Stimulated activated CD4-positive, alpha-beta T cell treated with anti-CD3 and anti-CD28 coated beads, Interleukin-12 subunit alpha, Interleukin-12 subunit beta, amount 100 ng/mL, for 24 hours (primary cell): ENCODE results near the gene MAPK10.

Experiments
- DNase-seq, 2 experiments: peaks; one replicate each; pipeline ENCODE4 v3.0.0-alpha.2; 2020; ENCODE audit warnings: low read depth in 2 of 2

The MAPK10 gene

GRCh38 chr4:86278126-86278525, 81.7 kb downstream of the MAPK10 start:
- DNase-seq: no peak

GRCh38 chr4:86274642-86275041, 85.2 kb downstream of the MAPK10 start:
- DNase-seq: no peak

GRCh38 chr4:86272669-86273068, 87.2 kb downstream of the MAPK10 start:
- no peak for DNase-seq

DNA sequence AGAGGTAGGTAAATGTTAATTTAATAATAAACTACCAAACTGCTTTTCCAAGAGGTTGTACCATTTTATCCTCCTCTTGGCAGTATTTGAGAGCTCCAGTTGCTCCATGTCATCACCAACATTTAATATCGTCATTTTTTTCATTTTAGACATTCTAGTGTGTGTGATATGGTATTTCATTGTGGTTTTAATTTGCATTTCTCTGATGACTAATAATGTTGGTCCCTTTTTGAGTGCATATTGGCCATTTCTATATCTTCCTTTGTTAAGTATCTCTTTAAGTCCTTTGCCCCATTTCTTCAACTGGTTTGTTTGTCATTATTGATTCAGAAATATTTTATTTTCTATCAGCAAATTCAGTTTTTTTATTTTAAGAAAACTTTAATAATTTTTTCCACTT, 88.8 kb downstream of the MAPK10 start:
- DNase-seq: no peak

- DNase-seq: no peak
Measured at GRCh38 chr4:86269354-86269753, 90.5 kb downstream of the MAPK10 start.

- no peak for DNase-seq
Measured at GRCh38 chr4:86264241-86264640, 95.6 kb downstream of the MAPK10 start.

DNA sequence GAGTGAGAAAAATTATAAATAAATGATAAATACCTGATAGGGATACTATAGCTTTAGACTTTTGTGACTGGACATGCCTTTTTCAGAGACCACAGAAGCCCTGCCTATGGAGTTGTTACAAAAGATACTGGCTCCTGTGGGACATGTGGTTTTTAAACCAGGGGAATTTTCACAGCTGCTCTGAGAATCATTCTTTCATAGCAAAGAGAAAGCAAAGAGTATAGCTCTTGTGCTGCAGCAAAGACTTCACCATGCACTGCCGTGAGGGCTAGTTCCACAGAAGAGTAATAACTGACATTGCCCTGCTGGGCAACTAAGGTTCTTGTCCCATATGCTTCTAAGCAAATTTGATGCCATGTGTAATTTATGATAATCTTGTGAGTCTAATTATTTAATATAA, 98.2 kb downstream of the MAPK10 start:
- DNase-seq: no peak

DNA sequence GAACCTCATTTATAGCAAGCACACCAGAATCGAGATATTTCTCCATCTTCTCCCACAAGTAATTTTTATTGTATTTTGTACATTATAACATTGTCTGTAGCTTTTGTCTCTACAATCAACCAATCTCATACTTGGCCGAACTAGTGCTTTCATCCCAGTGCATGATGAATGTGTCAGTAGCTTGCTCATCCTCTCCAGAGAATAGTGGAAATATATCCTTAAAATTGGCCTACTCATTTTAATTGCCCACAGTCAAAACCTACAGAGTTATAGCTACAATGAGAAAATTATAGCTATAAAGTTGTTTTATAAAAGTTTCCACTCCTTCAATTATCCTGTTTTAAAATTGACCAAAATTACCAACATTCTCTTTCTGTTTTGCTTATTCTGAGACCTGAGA, 103.8 kb downstream of the MAPK10 start:
- DNase-seq: no peak

- DNase-seq: no peak
Measured at GRCh38 chr4:86250619-86251018, 109.2 kb downstream of the MAPK10 start.

DNA sequence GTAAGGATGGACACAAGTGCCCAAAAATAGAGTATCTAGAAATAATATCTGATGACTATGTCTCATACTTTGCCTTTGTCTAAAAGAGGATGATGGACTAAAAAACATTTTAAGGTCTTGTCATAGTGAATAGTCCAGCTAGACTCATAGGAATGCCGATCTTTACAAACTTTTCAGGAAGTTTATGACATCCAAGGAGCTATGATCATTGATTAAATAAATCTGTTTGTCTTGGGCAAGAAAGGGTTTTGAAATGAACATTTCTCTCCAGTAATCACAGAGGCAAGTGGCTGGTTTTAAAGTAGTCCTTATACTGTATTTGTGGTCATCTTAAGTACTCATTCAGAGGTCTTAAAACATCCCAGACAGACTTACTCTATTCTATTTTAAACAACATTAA, 109.8 kb downstream of the MAPK10 start:
- DNase-seq: no peak

GRCh38 chr4:86249074-86249473, 110.8 kb downstream of the MAPK10 start:
- DNase-seq: no peak

DNA sequence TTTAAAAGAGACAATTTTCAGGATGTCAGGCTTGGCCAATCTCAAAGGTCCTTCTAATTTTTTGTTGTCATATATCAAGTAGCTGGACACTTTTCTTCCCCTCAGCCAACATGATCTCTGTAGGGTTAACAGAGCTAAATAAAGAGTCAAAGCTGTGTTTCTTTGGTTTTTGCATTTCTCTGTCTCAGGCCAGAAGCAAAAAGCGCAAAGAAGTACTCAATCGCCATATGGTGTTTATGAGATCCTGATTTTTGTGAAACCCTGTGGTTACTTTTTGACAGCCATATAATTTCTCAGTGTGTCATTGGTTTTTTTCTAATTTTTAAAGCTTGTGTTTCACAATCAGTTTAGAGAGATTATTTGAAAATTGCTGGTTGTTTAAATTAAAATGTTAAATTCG, 111.9 kb downstream of the MAPK10 start:
- no peak for DNase-seq

GRCh38 chr4:86247320-86247719, 112.5 kb downstream of the MAPK10 start:
- no peak for DNase-seq

- DNase-seq: no peak
Measured at GRCh38 chr4:86243750-86244149, 116.1 kb downstream of the MAPK10 start.

- no peak for DNase-seq
Measured at GRCh38 chr4:86242677-86243076, 117.2 kb downstream of the MAPK10 start.

- no peak for DNase-seq
Measured at GRCh38 chr4:86235549-86235948, 124.3 kb downstream of the MAPK10 start.

DNA sequence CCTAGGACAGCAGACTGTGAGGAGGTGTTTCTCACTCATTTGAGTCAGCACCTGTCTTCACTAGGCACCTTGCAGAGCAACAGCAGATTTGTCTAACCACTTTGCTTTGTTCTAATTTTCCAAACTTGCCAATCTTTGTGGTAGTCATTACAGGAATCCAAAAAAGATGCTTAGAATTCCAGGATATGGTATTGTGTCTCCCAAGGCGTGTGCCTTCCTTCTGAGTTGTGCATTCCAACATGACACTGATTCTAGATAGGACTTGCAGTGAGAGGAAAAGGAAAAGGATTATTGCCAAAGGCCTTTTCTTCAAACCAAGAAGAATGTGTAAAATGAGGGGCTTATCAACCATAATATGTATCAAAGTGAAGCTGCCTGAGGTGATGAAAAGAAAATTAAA, 126.2 kb downstream of the MAPK10 start:
- no peak for DNase-seq

DNA sequence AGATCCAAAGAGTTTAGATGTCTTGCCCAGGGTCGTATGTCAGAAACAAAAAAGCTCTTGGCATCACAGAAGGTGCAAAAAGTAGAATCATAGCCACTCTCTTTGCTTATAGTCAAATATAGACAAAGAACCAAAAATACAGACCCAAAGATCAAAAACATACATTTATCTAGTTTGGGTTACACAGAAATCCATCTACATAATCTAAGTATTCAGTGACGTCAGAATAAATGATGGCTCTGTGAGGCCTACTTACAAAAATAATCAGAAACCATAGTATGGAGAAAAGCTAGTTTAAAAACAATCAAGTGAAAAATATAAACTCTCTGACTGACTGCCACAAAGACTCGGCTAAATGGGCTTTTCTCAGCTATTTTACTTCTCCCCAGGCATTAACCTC, 126.8 kb downstream of the MAPK10 start:
- no peak for DNase-seq

DNA sequence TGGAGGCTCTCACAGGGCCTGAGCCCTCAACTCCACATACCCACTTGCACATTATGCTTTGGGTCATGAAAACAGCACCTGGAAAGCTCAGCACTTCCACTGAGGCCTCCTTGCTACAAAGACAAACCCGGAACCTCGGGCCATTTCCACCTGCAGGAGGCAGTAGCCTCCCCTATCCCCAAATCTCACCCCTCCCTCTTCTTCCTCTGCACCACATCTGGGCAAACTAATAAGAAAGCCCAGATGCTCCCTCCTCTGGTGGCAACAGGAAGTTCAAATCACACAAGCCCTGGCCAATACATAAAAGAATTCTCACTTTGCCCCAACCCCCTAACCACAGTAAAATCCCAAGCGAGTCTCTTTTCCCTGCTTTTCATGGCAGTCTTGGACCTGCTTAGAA, 136.4 kb downstream of the MAPK10 start:
- DNase-seq: no peak

- DNase-seq: no peak
Measured at GRCh38 chr4:86221002-86221401, 138.9 kb downstream of the MAPK10 start.

GRCh38 chr4:86220121-86220520, 139.7 kb downstream of the MAPK10 start:
- DNase-seq: no peak

- no peak for DNase-seq
Measured at GRCh38 chr4:86218746-86219473, 140.9 kb downstream of the MAPK10 start.

DNA sequence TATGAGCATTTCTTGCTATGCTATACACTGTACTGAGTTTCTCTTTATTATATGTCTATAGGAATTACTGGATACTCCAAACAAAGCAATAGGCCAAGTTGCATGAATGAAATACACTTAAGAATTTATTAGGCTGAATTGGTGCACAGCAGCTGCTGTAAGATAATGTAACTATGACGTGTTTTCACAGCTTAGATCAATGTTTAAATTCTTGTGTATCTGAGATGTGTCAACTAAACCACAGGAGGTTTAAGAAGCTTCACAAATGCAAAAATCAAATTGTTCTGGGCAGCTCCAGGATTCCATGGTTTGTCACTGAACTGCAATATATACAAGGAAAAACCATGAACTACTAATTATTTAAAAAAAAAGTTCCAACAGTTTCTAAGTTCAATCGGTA, 156.7 kb downstream of the MAPK10 start:
- no peak for DNase-seq

GRCh38 chr4:86185659-86186058, 174.2 kb downstream of the MAPK10 start:
- DNase-seq: no peak
